Panc1 (cell line): ENCODE results near the gene NOXO1. TPM values are rescaled to one million over a fixed set of nuclear protein-coding genes. Genes with fewer than 3 reads are reported as not detected.

ENCODE experiments used
- ATAC-seq: fragments of 200-7000 bp; cut with Tn5 transposase; 2 replicates; pipeline ENCODE4 v1.9.1; 2020; ENCODE audit warnings: mild to moderate bottlenecking, moderate library complexity
- BruUV-seq: library from RNA; stranded (reverse); fragments of 400-500 nt; replicated peaks from 2 replicates; lab custom pipeline; 2021; lab: Mats Ljungman, UMichigan
- CTCF ChIA-PET: fragments of 300-600 bp; sonication (Branson Sonifier 250); formaldehyde crosslinking; loops from one replicate; lab custom pipeline; 2022; ENCODE audit warnings: antibody characterized with exemption; lab: Charles Lee
- POLR2A ChIA-PET: fragments of 300-600 bp; sonication (Branson Sonifier 250); formaldehyde crosslinking; loops from one replicate; lab custom pipeline; 2022; ENCODE audit warnings: antibody characterized with exemption; lab: Charles Lee
- DNase-seq: peaks from one replicate; pipeline ENCODE4 v3.0.0-alpha.2; 2010; ENCODE audit warnings: low read depth, low spot score
- H3K27ac ChIP-seq: 2 replicates; pipeline ENCODE4 v1.5.1; 2011; ENCODE audit warnings: mild to moderate bottlenecking, low read length, inconsistent platforms
- H3K27me3 ChIP-seq: fragments of 200-500 bp; sonication (Bioruptor generic); 2 replicates; pipeline ENCODE4 v1.6.0; 2014; ENCODE audit warnings: low read length, inconsistent platforms; ENCODE audit not compliant: control insufficient read depth, insufficient read depth
- H3K36me3 ChIP-seq: fragments of 200-500 bp; sonication (Bioruptor generic); 2 replicates; pipeline ENCODE4 v1.5.1; 2014; ENCODE audit warnings: inconsistent platforms, mild to moderate bottlenecking, low read length, moderate library complexity; ENCODE audit not compliant: control insufficient read depth, insufficient read depth
- H3K4me1 ChIP-seq: 2 replicates; pipeline ENCODE4 v1.5.1; 2011; ENCODE audit warnings: inconsistent platforms, mild to moderate bottlenecking, low read length, moderate library complexity; ENCODE audit not compliant: control insufficient read depth, insufficient read depth
- H3K4me3 ChIP-seq, 2 experiments: 2 replicates each; pipeline ENCODE4 v1.5.1; 2011 to 2012; ENCODE audit warnings: low read depth in 2 of 2, low read length in 2 of 2, mild to moderate bottlenecking in 2 of 2, inconsistent platforms in 1 of 2, moderate library complexity in 1 of 2
- H3K9me3 ChIP-seq: fragments of 200-500 bp; sonication (Bioruptor generic); 2 replicates; pipeline ENCODE4 v1.5.1; 2014; ENCODE audit warnings: low read depth, mild to moderate bottlenecking, inconsistent platforms, low read length, moderate library complexity; ENCODE audit not compliant: control insufficient read depth, insufficient read depth
- CTCF ChIP-seq: fragments of 450-650 bp; IDR thresholded peaks from 2 replicates; pipeline ENCODE4 v1.5.1; 2017; ENCODE audit warnings: mild to moderate bottlenecking
- POLR2AphosphoS5 ChIP-seq: IDR thresholded peaks from 2 replicates; pipeline ENCODE4 v1.6.1; 2012; ENCODE audit warnings: mild to moderate bottlenecking, low read depth, low read length, moderate library complexity
- REST ChIP-seq, 2 experiments: IDR thresholded peaks; 2 replicates each; pipeline ENCODE4 v1.6.1; 2011 to 2012; ENCODE audit warnings: low read depth in 2 of 2, control low read depth in 1 of 2, low read length in 1 of 2, mild to moderate bottlenecking in 1 of 2, moderate library complexity in 1 of 2; ENCODE audit not compliant: insufficient read depth in 1 of 2
- SIN3A ChIP-seq: IDR thresholded peaks from 2 replicates; pipeline ENCODE4 v1.6.1; 2012; ENCODE audit warnings: low read depth, mild to moderate bottlenecking, low read length, moderate library complexity, borderline replicate concordance; ENCODE audit not compliant: insufficient read depth
- TCF7L2 ChIP-seq: IDR thresholded peaks from 2 replicates; pipeline ENCODE4 v1.6.1; 2011; ENCODE audit warnings: mild to moderate bottlenecking, low read depth, low read length, inconsistent platforms
- in situ Hi-C: cut with HindIII; loops from 2 replicates; pipeline ENCODE4 v1.10.0; 2016; ENCODE audit warnings: low sequenced_read_pairs, low pct_unique_long_range_greater_than_20kb
- intact Hi-C: fragments of 100-400 bp; cut with micrococcal nuclease; formaldehyde crosslinking; loops from one replicate; pipeline ENCODE4 v1.10.0; 2022; ENCODE audit not compliant: unreplicated experiment
- total RNA-seq: library from RNA; stranded (reverse); gene quantifications from one replicate; pipeline ENCODE4 v1.2.1, GENCODE V29; 2021; ENCODE audit not compliant: unreplicated experiment

NOXO1 gene
- total RNA-seq, 1 experiment from 2014 or later = 4.0 TPM

GRCh38 chr16:2019921-2020831 is 38.9 kb upstream of the NOXO1 start:
- in situ Hi-C loops (no loop called here), intact Hi-C loops (loop anchor here (10.0 kb wide), 1 partner anchor 125 kb away; the partner anchor contains the start of gene RAB26)
- peak overlapping the region; percentile 15 to 24; a peak in 3 of 4 replicates for H3K4me3 ChIP-seq
- no peaks in the 10 kb centered on the region for H3K9me3 ChIP-seq
- peaks cover 14% of the 10 kb centered on the region for H3K4me1 ChIP-seq
- ChIA-PET POLR2A (interaction anchor here (0.7 kb wide), 1 partner anchor 12 kb away, joined by 3 read pairs; no protein-coding TSS in a partner anchor), CTCF (interaction anchor here (0.7 kb wide), 1 partner anchor 18 kb away, joined by 3 read pairs; no protein-coding TSS in a partner anchor)
- no TSS peak for BruUV-seq
- H3K27ac ChIP-seq = no peak overlapping the region
- TF ChIP-seq REST (IDR thresholded peaks at IDR 0.05; ENCODE audit: insufficient read depth in 1 of 2, low read depth in 2 of 2, low read length in 1 of 2) (no peak), TCF7L2 (no peak), SIN3A (no peak), CTCF (no peak), POLR2AphosphoS5 (no peak)
- ATAC-seq (no peak), DNase-seq (no peak)
- no peaks in the 10 kb centered on the region; the same call in 1 of the 2 replicates for H3K36me3 ChIP-seq
- H3K27me3 ChIP-seq = no peaks in the 10 kb centered on the region

GRCh38 chr16:2019518-2019920 is 38.2 kb upstream of the NOXO1 start, which contains the start of gene NPW:
Gene NPW, plus strand, starts transcription at chr16:2019785.
- ATAC-seq (no peak), DNase-seq (no peak)
- H3K27me3 ChIP-seq = no peaks in the 10 kb centered on the region
- H3K4me1 ChIP-seq = peaks cover 11% of the 10 kb centered on the region
- BruUV-seq = no TSS peak
- in situ Hi-C loops = no loop called here
- H3K4me3 ChIP-seq = peak within 1 kb of the TSS; percentile 15 to 24; a peak in 3 of 4 replicates
- TF ChIP-seq SIN3A (no peak), CTCF (no peak), TCF7L2 (no peak), POLR2AphosphoS5 (no peak), REST (IDR thresholded peaks at IDR 0.05; ENCODE audit: insufficient read depth in 1 of 2, low read depth in 2 of 2, low read length in 1 of 2) (no peak)
- H3K36me3 ChIP-seq = no peaks in the 10 kb centered on the region; the same call in 1 of the 2 replicates
- no peaks in the 10 kb centered on the region for H3K9me3 ChIP-seq
- intact Hi-C loops = no loop called here
- POLR2A ChIA-PET = no interaction called here
- H3K27ac ChIP-seq = no peak within 1 kb of the TSS
- CTCF ChIA-PET = interaction anchor here (0.7 kb wide), 1 partner anchor 18 kb away, joined by 3 read pairs; no protein-coding TSS in a partner anchor
